ENCODE results near the gene NCOA4.
"Not testable (repeated sequence)": the region's sequence is repeated elsewhere in the genome, so short reads cannot be mapped to it uniquely, and the experiment has no call there.

NCOA4 gene

GRCh38 chr10:46019177-46019528 is 11.3 kb downstream of the NCOA4 start:
- DNase-seq, result no peak

DNA sequence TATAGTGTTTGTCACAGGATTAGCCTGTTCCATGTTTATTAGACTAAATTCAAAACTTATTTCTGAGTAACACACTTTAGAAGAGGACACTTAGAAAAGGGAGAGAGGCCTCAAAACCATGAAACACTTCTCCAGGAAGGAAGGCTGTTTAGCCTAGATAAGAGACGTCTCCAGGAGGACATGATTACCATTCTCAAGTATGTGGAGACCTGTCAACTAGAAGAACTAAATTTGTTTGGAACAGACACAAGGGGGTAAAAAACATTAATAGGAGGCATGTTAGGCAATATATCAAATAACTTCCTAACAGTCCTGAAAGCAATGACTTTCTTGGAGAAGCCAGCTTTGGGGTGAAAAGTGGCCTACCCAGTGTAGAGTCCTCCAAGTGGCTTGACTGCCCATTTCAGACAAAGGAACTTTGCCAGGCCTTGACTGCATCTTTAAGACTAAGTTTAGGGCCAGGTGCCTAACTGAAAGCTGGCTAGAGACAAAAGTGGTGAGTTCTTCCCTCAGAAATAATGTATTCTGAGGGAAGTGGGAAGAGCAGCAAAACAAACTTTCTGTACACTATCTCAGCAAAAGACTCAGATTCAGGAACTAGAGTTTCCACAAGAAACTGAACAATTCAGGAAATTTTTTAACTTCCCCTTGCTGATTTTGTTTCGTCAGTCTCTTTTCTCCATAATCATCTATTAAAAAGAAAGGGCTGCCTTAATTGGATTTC is 11.8 kb downstream of the NCOA4 start:
- DNase-seq, result no peak

GRCh38 chr10:46017733-46018132 is 12.7 kb downstream of the NCOA4 start:
- no peak for DNase-seq

DNA sequence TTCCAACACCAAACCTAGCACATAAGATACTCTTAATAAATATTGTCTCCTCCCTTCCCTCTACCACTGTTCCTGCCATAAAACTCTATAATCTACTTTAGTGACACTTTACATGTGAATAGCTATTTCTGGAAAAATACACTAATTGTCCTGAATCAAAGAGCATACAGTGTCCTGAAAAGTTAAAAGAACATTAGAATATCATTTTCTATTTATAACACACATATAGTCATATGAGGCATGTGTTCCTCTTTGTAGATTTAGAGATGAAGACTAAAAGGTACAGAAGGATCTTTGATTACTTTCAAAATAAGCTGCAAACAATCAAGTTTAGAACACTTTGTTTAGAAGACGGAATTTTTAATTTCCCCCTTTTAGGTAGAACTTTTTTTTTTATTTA is 13.6 kb downstream of the NCOA4 start:
- DNase-seq, result no peak

- DNase-seq, result no peak
Observed at GRCh38 chr10:46016190-46016589, 14.2 kb downstream of the NCOA4 start.

GRCh38 chr10:46014683-46015405 is 15.6 kb downstream of the NCOA4 start:
- no peak for DNase-seq

DNA sequence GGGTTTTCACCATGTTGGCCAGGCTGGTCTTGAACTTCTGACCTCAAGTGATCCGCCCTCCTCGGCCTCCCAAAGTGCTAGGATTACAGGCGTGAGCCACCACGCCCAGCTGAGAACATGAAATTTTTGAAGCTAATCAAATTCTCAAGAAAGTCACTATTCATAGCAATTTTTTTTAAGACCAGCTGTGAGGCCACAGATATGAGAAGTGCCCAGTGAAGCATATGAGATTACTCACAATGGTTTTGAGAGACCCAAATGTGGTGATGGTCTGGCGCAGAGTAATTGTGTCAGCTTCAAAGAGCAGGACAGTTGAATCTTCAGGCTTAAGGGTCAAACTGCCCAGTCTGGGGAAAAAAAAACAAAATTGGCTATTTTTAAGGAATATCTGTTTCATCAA is 16.2 kb downstream of the NCOA4 start:
- DNase-seq, result no peak

GRCh38 chr10:46012746-46013145 is 17.7 kb downstream of the NCOA4 start:
- no peak for DNase-seq

GRCh38 chr10:46006219-46006618 is 24.2 kb downstream of the NCOA4 start:
- no peak for DNase-seq

DNA sequence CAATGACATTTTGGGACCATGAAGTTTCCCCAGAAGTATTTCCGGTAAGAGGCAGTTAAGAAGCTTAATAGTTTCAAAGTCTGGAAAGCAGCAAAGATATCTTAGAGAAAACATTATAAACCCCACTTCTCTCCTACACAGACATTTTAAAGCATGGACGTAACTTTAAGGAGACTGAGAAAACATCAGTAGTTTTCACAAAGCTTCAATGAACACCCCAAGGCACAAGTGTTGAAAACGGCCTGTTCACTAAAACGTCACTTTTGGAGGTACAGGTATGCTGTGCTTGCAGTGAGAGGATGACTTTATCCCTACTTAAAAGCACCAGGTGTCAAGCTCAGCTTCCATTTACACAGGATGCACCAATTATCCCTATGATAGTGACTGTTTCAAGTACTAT is 25.0 kb downstream of the NCOA4 start:
- DNase-seq, result no peak

DNA sequence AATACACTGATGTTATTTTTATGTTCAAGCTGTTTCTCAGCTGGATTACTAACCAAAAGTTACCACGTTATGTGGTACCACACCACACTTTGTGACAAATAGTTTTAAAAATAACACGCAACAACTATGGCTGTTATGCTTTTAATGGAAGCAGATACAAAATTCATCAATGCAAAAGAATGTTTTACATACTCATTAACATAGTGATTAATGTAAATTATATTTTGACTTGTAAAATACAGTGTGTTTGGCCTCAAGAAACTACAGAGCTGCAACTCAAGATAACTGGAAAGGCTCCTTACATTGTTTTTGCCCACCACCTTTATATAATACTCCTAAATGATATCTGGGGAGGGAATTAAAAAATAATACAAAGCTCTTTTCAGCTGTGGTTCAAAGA is 25.5 kb downstream of the NCOA4 start:
- no peak for DNase-seq

DNA sequence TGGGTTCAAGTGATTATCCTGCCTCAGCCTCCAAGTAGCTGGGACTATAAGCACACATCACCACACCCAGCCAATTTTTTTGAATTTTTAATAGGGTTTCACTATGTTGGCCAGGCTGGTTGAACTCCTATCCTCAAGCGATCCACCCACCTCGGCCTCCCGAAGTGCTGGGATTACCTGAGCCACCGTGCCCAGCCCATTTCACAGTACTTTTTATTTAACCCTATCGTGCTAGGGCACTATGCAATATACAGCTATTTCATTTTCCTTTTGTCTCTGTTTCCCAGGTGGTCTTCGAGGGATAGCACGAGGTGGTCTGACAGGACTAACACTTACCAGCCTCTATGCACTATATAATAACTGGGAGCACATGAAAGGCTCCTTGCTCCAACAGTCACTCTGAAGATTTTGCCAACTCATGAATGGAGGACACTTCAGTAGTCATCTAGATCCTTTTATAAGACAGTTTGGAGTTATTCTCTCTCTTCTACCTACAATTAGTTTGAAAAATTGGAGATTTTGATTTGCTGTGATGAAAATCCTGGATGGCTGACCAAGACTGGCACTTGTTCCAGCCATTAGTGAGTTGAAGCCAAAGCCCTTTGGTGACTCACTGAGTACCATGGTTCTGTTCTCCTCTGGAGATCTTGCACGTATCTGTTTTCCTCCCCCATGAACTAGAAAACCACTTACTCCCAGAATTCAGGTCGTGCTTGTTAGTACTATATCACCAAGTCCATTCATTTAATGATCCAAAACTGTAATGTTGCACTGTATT is 27.3 kb downstream of the NCOA4 start:
- no peak for DNase-seq

- not testable (repeated sequence) for DNase-seq
Observed at GRCh38 chr10:46002189-46002687, 28.2 kb downstream of the NCOA4 start.

- DNase-seq, result no peak
Observed at GRCh38 chr10:46001187-46001756, 29.2 kb downstream of the NCOA4 start.

- DNase-seq, result no peak
Observed at GRCh38 chr10:46000538-46000937, 29.9 kb downstream of the NCOA4 start.

GRCh38 chr10:45999955-46000354 is 30.5 kb downstream of the NCOA4 start:
- DNase-seq, result not testable (repeated sequence)

DNA sequence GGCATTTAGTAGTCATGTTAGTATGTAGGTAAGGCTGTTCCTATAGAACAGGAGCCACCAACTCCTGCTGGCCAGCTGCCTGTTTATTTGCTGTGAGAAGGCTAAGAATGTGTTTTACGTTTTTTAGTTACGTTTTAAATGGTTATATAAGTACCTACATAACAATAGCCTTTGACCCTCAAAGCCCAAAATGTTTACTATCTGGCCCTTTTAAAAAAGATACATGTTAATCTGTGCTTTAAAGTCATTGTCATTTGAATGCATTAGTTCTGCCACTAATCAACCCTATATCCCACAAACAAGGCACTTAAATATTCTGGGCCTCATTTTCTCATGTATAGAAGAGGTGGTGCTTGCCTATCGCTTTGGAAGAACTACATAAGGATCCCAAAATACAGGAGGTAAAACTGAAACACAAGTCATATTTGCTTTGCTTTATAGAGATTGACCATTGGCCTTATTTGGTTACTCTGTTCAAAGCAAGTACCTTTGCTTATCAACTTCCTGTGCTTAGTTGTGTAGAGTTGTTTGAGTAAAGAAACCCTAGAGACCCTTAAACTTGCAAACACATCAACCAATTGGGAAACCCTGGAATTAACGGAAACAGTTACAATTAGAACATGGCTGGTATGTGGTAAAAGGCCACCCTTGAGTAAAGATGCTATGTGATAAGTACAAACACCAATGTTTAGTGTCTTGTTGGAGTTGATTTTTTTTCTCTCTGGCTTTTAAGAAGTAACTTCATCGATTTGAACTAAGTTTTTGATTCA is 32.2 kb downstream of the NCOA4 start:
- no peak for DNase-seq

GRCh38 chr10:45997557-45997956 is 32.9 kb downstream of the NCOA4 start:
- no peak for DNase-seq

DNA sequence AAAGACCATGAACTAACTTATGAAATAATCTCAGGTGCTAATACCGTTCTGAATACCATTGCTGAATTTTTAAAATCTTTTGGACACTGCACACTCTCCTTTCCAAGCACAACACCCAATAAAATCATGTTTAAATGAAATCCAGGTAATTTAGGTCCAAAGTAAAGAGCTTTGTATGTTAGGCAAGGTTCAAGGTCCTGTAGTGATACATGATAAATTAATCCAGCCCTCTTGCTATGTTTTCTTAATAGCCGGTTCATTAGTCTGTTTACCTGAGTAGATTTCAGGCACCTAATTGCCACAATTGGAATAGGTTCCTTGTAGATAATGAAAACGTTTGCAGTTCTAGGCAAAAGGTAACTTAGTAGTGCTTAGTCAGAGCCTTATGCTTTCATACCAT is 44.8 kb downstream of the NCOA4 start:
- not testable (repeated sequence) for DNase-seq

DNA sequence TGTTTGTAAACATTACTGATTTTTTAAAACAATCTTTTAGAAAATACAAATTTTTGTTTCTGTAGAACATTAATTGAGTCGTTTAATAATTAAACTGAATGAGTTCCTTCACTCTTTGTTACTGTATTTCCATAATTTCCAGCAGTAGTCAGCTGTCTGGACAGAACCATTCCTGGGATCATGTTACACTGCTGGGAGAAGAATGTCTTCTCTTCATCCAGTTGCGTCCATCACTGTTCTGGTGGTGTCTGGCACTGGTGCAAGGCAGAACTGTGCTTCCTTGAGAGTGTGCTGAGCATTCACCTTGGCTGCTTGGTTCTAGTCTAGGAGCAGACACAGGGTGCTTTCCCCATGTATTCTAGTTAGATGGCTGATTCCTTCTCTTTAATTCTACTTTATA is 46.0 kb downstream of the NCOA4 start:
- DNase-seq, result not testable (repeated sequence)

- peak; percentile 7 to 34 for DNase-seq
Observed at GRCh38 chr10:45983538-45984186, 46.8 kb downstream of the NCOA4 start.

DNA sequence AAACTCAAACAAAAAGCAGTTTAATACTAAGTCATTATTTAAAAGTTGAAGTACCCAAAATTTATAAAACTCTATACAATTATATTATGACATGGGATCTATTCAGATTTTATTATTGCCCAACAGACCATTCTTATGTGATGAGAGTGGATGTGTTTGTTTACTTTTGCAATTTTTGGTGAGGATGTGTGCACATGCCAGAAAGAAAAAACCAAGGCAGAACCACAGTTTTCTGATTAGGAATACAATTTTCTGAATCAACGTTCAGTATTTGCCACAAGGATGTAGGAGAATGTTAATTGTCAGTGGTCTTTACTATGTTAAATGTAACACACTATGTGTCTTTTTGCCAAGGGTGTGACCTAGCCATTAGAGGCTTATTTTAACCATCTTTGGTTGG is 49.1 kb downstream of the NCOA4 start:
- DNase-seq, result not testable (repeated sequence)
